Cerebellar cortex (tissue), 1 donor: ENCODE results near the gene KMT2E.
A peak's percentile ranks its signal among the peaks of the same experiment; 100 is the strongest.

Experiments used
- DNase-seq: peaks from one replicate; pipeline ENCODE4 v3.0.0-alpha.2; 2015; ENCODE audit warnings: low spot score

Gene KMT2E

DNA sequence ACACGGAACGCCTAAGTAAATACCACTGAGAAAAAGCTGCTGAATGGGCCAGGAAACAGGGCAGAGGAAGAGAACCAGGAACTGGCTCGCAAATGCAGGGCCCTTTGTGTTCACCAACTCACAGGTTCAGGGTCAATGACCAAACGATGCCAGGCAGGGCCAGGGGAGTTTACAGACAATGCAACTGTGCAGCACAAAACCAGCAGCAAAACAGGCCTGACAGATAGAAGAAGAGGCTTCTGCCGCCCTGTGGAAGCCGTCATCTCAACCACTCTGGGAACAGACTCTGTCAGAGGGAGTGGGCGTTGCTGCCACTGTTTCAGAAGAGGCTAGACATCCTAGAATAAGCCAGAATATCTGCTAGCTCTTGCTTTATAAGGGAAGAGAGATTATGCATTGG, 117.9 kb downstream of the KMT2E start:
- no peak for DNase-seq

DNA sequence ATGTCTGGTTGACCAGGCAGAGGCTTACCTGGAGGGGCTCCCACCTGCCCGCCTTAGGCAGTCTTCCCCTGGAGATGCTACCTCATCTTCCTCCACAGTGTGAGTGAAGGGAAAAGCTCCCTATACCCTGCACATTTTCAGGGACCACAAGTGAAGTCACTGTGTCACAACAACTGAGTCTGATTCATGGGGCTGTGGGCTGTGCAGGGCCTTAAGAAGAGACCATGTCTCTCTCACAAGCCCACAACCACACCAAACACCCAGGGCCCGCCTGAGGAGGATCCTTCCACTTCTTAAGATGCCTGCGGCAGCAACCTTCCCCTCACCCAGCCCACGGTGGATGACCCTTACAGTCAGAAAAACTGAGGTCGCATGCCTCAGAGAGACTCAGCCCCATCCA, 118.3 kb downstream of the KMT2E start:
- no peak for DNase-seq

GRCh38 chr7:105132835-105133234, 118.8 kb downstream of the KMT2E start:
- no peak for DNase-seq

GRCh38 chr7:105133358-105133757, 119.4 kb downstream of the KMT2E start:
- no peak for DNase-seq

DNA sequence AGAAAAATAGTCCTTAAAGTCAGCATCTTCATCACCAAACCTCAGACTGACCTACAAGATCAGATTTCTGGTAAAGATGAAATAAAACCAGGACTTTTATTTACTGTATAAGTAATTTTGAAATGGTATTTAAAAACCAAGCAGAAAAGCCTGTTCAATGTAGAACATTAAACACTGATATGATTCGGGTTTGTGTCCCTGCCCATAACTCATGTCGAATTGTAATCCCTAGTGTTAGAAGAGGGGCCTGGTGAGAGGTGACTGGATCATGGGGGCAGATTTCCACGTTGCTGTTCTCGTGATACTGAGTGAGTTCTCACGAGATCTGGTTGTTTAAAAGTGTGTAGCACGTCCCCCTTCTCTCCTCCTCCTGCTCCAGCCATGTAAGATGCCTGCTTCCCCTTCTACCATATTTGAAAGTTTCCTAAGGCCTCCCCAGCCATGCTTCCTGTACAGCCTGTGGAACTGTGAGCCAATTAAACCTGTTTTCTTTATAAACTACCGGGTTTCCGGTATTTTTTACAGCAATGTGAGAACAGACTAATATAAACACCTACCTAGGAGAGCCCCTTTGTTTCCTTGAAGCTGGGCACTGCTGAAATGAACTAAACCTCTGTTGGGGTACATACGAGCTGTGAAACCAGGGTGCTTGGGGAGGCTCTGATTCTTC, 120.1 kb downstream of the KMT2E start:
- DNase-seq: no peak

DNA sequence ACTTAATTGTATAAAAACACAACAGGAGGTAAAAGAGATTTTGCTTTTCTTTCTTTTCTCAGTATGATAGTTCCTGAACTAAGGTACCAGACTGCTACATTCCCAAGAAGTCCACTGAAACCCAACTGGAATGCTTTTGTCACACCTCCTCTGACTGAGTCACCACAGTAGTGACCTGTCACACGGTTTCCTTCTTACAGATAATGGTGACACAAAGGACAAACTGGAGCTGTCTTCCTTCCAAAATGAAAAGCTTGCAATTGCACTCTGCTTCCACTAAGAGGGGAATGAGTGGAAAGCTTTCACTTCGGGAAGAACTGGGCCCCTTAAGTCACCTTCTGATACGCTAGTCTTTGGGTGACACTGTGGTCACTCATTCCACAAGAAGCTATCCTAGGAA, 122.2 kb downstream of the KMT2E start:
- DNase-seq: no peak

GRCh38 chr7:105137898-105138297, 123.9 kb downstream of the KMT2E start:
- no peak for DNase-seq

- no peak for DNase-seq
These were observed 125.4 kb downstream of the KMT2E start for GRCh38 chr7:105139381-105139780.

DNA sequence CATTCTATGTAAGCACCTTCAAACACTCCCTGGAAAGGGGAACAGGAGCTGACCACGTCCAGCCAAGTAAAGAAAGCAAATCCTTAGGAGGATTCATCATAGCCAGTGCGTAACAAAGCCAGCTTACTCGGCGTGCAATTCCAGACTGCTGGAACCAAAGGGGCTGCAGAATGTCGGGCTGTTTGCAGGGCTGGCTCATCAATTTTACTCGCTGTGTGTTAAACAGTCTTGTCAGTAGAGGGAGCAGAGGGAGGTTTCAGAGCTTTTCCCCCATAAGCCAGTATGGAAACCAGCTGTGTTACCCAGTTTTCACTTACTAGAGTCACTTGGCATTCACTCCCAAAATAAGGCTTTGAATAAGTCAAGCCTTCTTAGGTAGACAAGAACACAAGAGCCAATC, 127.1 kb downstream of the KMT2E start:
- peak; percentile 34 for DNase-seq

DNA sequence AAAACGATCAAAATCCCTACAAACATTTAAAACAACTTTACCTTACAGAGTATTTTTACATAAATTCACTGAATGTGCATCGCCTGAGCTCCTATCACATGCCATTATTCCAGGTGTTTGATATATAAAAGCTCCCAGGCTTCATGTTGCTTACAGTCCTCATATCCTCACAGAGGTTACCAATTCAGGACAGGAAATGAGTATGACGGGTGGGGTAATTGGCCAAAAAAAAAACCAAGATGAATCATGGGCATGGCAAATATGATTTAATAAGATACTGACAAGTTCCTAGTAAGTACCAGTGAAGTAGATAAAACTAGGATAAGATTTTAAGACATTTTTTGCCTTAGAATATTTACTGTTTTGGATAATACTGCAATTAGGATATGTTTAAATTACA, 135.8 kb downstream of the KMT2E start:
- DNase-seq: no peak

DNA sequence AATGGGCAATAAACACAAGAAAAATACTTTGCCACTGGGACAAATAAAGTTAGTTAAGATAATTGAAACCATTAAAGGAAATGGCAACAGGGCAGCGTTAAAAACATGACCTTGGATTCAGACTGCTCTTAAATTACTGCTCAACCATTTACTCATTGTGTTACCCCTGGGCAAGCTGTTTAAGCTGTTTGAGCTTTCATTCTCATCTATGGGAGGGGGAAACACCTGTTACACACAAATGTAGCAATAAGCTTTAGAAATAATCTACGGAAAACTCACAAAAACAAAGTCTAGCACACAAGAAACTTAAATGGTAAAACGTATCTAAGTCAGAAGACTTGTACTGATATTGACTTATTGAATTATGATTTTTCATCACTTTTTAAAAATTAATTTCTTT, 137.1 kb downstream of the KMT2E start:
- no peak for DNase-seq

- no peak for DNase-seq
These were observed 139.5 kb downstream of the KMT2E start for GRCh38 chr7:105153531-105153930.

DNA sequence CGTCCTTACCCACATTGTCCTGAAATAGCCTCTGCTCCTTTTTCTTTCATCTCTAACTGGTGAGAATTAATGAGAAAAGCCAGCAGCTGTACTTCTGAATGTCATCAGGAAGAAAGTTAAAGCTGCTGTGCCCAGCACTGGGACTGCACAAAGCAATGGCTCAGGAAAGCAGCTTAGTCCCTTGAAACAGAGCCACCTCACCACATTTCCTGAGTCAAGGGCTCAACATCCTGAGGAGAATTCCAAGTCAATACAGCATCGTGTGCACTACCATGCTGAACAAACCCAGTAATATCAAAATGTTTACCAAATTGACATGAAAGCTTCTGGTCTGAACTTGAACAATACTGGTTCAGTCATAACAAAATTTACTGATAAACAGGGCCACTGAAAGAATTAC, 140.1 kb downstream of the KMT2E start:
- no peak for DNase-seq

DNA sequence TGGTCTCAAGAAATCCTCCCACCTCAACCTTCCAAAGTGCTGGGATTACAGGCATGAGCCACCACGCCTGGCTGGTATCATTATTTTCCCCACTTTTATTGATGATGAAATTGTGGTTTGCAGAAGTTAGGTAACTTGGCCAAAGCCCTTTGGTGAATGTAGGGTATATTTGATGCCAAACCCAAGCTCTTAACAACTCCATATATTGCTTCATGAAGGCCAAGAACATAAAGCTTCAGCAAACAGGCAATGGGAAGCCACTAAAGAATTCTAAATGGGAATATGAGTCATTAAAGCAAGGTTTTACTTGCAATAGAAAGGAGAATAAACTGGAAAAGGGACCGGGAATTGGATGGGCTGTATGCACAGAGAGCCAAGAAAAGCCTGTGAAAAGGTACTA, 142.7 kb downstream of the KMT2E start:
- DNase-seq: no peak

DNA sequence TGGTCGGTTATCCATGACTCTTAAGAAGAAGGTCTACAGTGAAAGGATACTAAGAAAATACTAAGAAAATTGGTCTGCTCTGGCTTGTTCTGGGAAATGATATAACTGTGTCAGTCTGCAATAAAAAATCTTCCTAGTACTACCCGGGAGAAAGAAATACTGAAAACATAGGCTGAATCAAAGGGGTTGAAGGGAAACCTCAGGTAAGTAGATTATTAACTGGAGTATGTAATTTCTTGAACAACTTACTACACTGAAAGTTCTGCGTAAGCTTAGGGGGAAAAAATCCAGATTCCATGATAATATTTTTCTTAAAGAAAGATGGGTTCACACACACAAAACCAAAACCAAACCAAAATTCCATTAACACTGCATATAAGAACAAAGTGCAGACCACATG, 143.3 kb downstream of the KMT2E start:
- no peak for DNase-seq

DNA sequence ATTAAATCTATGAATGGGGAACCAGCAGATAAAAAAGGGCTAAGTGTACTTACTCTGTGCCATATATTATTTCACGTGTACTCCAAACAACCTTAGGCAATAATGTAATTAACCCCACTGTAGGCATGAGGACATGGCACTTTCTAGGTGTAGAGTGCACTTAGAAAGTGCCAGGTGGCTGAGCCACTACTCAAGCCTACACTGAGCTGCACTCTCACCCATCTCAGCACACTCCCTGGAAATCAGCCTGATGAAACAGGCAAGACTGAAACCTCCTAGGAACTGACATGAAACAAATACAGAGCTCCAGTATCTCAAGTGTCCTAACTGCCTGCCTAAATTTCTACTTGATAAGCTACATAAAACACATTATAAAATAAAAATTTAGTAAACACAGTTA, 147.4 kb downstream of the KMT2E start:
- DNase-seq: no peak
